ENCODE results near the gene WDR13.
A peak's percentile ranks its signal among the peaks of the same experiment; 100 is the strongest.

WDR13 gene

GRCh38 chrX:48600226-48600625, 2.9 kb downstream of the WDR13 start:
- no peak for TF ChIP-seq CTCF (IDR thresholded peaks at IDR 0.05; ENCODE audit: low read depth, low read length)
- no peak overlapping the region for H3K4me3 ChIP-seq (ENCODE audit: low read depth, low read length)
- H3K4me1 ChIP-seq = no peaks in the 10 kb centered on the region
- H3K9me3 ChIP-seq = no peaks in the 10 kb centered on the region
- peaks cover 3% of the 10 kb centered on the region; the same call in 1 of the 2 replicates for H3K36me3 ChIP-seq
- H3K27me3 ChIP-seq = no peaks in the 10 kb centered on the region
- DNase-seq = no peak

- no peaks in the 10 kb centered on the region for H3K27me3 ChIP-seq
- H3K9me3 ChIP-seq = no peaks in the 10 kb centered on the region
- no peak for TF ChIP-seq CTCF (IDR thresholded peaks at IDR 0.05; ENCODE audit: low read depth, low read length)
- DNase-seq = no peak
- no peak overlapping the region for H3K4me3 ChIP-seq (ENCODE audit: low read depth, low read length)
- peaks cover 3% of the 10 kb centered on the region; the same call in 1 of the 2 replicates for H3K36me3 ChIP-seq
- H3K4me1 ChIP-seq = no peaks in the 10 kb centered on the region
Observed at GRCh38 chrX:48601741-48602394, 4.6 kb downstream of the WDR13 start.

GRCh38 chrX:48604701-48605100, 7.4 kb downstream of the WDR13 start:
- no peak for DNase-seq
- no peak for TF ChIP-seq CTCF (IDR thresholded peaks at IDR 0.05; ENCODE audit: low read depth, low read length)
- H3K4me1 ChIP-seq = no peaks in the 10 kb centered on the region
- no peaks in the 10 kb centered on the region; the same call in 1 of the 2 replicates for H3K36me3 ChIP-seq
- no peaks in the 10 kb centered on the region for H3K9me3 ChIP-seq
- H3K4me3 ChIP-seq (ENCODE audit: low read depth, low read length) = no peak overlapping the region
- H3K27me3 ChIP-seq = no peaks in the 10 kb centered on the region

GRCh38 chrX:48606091-48606490, 8.8 kb downstream of the WDR13 start:
- peak; percentile 19; the same call in 1 of the 2 replicates for TF ChIP-seq CTCF (IDR thresholded peaks at IDR 0.05; ENCODE audit: low read depth, low read length)
- Histone ChIP-seq H3K36me3 (no peaks in the 10 kb centered on the region), H3K4me1 (no peaks in the 10 kb centered on the region), H3K4me3 (ENCODE audit: low read depth, low read length) (no peak overlapping the region), H3K9me3 (no peaks in the 10 kb centered on the region), H3K27me3 (no peaks in the 10 kb centered on the region)
- DNase-seq = no peak

GRCh38 chrX:48611703-48612102, 14.4 kb downstream of the WDR13 start:
- H3K36me3 ChIP-seq = no peaks in the 10 kb centered on the region
- no peaks in the 10 kb centered on the region for H3K4me1 ChIP-seq
- no peak for TF ChIP-seq CTCF (IDR thresholded peaks at IDR 0.05; ENCODE audit: low read depth, low read length)
- no peak for DNase-seq
- no peaks in the 10 kb centered on the region for H3K27me3 ChIP-seq
- H3K4me3 ChIP-seq (ENCODE audit: low read depth, low read length) = no peak overlapping the region
- H3K9me3 ChIP-seq = no peaks in the 10 kb centered on the region

GRCh38 chrX:48613502-48614160, 16.3 kb downstream of the WDR13 start:
- no peaks in the 10 kb centered on the region for H3K36me3 ChIP-seq
- no peak for TF ChIP-seq CTCF (IDR thresholded peaks at IDR 0.05; ENCODE audit: low read depth, low read length)
- no peaks in the 10 kb centered on the region for H3K27me3 ChIP-seq
- H3K4me1 ChIP-seq = no peaks in the 10 kb centered on the region
- DNase-seq = no peak
- no peaks in the 10 kb centered on the region for H3K9me3 ChIP-seq
- no peak overlapping the region for H3K4me3 ChIP-seq (ENCODE audit: low read depth, low read length)
